ENCODE measurements around the gene DDO. TPM values are rescaled to one million over a fixed set of nuclear protein-coding genes. Genes with fewer than 3 reads are reported as not detected.

The DDO gene
- total RNA-seq, 1 experiment from 2014 or later, result 0.39 TPM

- Histone ChIP-seq H3K4me3 (ENCODE audit: low read depth in 2 of 2, low read length in 2 of 2) (no peak overlapping the region), H3K27me3 (ENCODE audit: control insufficient read depth, insufficient read depth, low read length) (peaks cover 21% of the 10 kb centered on the region), H3K36me3 (ENCODE audit: control insufficient read depth, insufficient read depth, low read length) (no peaks in the 10 kb centered on the region), H3K9me3 (ENCODE audit: control insufficient read depth, insufficient read depth, low read depth, low read length) (no peaks in the 10 kb centered on the region), H3K27ac (ENCODE audit: low read length) (no peak overlapping the region), H3K4me1 (ENCODE audit: control insufficient read depth, insufficient read depth, low read length) (no peaks in the 10 kb centered on the region)
- DNase-seq (ENCODE audit: low read depth, low spot score) (no peak), ATAC-seq (no peak)
- ChIA-PET POLR2A (no interaction called here), CTCF (no interaction called here)
- in situ Hi-C loops (cut with HindIII; ENCODE audit: low pct_unique_long_range_greater_than_20kb, low sequenced_read_pairs), result no loop called here
- TF ChIP-seq, protein P1, sequence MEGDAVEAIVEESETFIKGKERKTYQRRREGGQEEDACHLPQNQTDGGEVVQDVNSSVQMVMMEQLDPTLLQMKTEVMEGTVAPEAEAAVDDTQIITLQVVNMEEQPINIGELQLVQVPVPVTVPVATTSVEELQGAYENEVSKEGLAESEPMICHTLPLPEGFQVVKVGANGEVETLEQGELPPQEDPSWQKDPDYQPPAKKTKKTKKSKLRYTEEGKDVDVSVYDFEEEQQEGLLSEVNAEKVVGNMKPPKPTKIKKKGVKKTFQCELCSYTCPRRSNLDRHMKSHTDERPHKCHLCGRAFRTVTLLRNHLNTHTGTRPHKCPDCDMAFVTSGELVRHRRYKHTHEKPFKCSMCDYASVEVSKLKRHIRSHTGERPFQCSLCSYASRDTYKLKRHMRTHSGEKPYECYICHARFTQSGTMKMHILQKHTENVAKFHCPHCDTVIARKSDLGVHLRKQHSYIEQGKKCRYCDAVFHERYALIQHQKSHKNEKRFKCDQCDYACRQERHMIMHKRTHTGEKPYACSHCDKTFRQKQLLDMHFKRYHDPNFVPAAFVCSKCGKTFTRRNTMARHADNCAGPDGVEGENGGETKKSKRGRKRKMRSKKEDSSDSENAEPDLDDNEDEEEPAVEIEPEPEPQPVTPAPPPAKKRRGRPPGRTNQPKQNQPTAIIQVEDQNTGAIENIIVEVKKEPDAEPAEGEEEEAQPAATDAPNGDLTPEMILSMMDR (IDR thresholded peaks at IDR 0.05), result no peak
- TF ChIP-seq SIN3A (IDR thresholded peaks at IDR 0.05; ENCODE audit: borderline replicate concordance, insufficient read depth, low read depth, low read length) (no peak), TCF7L2 (IDR thresholded peaks at IDR 0.05; ENCODE audit: low read depth, low read length) (no peak), POLR2AphosphoS5 (IDR thresholded peaks at IDR 0.05; ENCODE audit: low read depth, low read length) (no peak)
- TF ChIP-seq, protein P2, sequence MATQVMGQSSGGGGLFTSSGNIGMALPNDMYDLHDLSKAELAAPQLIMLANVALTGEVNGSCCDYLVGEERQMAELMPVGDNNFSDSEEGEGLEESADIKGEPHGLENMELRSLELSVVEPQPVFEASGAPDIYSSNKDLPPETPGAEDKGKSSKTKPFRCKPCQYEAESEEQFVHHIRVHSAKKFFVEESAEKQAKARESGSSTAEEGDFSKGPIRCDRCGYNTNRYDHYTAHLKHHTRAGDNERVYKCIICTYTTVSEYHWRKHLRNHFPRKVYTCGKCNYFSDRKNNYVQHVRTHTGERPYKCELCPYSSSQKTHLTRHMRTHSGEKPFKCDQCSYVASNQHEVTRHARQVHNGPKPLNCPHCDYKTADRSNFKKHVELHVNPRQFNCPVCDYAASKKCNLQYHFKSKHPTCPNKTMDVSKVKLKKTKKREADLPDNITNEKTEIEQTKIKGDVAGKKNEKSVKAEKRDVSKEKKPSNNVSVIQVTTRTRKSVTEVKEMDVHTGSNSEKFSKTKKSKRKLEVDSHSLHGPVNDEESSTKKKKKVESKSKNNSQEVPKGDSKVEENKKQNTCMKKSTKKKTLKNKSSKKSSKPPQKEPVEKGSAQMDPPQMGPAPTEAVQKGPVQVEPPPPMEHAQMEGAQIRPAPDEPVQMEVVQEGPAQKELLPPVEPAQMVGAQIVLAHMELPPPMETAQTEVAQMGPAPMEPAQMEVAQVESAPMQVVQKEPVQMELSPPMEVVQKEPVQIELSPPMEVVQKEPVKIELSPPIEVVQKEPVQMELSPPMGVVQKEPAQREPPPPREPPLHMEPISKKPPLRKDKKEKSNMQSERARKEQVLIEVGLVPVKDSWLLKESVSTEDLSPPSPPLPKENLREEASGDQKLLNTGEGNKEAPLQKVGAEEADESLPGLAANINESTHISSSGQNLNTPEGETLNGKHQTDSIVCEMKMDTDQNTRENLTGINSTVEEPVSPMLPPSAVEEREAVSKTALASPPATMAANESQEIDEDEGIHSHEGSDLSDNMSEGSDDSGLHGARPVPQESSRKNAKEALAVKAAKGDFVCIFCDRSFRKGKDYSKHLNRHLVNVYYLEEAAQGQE (IDR thresholded peaks at IDR 0.05; ENCODE audit: insufficient read depth in 1 of 2, low read depth in 2 of 2, low read length in 1 of 2), result no peak
- no TSS peak for BruUV-seq (replicated peaks)
- intact Hi-C loops (cut with micrococcal nuclease; ENCODE audit: unreplicated experiment), result no loop called here
Measured at GRCh38 chr6:110434961-110435602, 19.7 kb upstream of the DDO start.

DNA sequence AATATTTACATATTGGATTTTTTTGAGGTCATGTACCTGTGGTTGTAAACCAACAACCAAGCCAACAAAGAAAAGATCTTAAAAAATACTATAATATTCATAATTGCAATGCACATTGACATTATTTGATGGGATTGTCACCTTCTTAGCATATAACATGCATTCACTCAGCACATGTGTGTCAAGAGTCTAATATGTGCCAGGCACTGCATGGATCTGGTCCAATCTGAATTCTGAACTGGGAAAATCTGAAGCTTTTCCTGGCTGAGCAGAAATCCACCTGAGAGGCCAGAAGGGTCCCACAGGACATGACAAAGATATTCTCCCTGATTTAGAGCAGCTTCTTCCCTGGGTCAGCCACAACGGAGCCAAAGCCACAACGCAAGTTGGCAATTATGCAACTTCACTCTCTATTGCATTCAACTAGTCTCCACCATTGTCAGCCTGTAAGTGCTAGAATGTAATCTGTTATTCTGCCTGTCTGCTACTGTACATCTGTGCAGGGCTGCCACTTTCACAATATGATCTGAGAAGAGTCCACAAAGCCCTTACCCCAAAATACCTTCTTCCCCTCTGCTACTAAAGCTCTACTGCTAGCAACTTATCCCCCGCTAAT, 17.0 kb upstream of the DDO start:
- BruUV-seq (replicated peaks), result no TSS peak
- no peaks in the 10 kb centered on the region for H3K9me3 ChIP-seq (ENCODE audit: control insufficient read depth, insufficient read depth, low read depth, low read length)
- no peak for DNase-seq (ENCODE audit: low read depth, low spot score)
- peaks cover 18% of the 10 kb centered on the region for H3K27me3 ChIP-seq (ENCODE audit: control insufficient read depth, insufficient read depth, low read length)
- ChIA-PET POLR2A (no interaction called here), CTCF (no interaction called here)
- H3K4me1 ChIP-seq (ENCODE audit: control insufficient read depth, insufficient read depth, low read length), result no peaks in the 10 kb centered on the region
- intact Hi-C loops (cut with micrococcal nuclease; ENCODE audit: unreplicated experiment), result no loop called here
- H3K27ac ChIP-seq (ENCODE audit: low read length), result no peak overlapping the region
- no peaks in the 10 kb centered on the region for H3K36me3 ChIP-seq (ENCODE audit: control insufficient read depth, insufficient read depth, low read length)
- in situ Hi-C loops (cut with HindIII; ENCODE audit: low pct_unique_long_range_greater_than_20kb, low sequenced_read_pairs), result no loop called here
- ATAC-seq, result no peak
- TF ChIP-seq TCF7L2 (IDR thresholded peaks at IDR 0.05; ENCODE audit: low read depth, low read length), result no peak
- TF ChIP-seq, protein P1 (IDR thresholded peaks at IDR 0.05), result no peak
- no peak for TF ChIP-seq SIN3A (IDR thresholded peaks at IDR 0.05; ENCODE audit: borderline replicate concordance, insufficient read depth, low read depth, low read length)
- TF ChIP-seq POLR2AphosphoS5 (IDR thresholded peaks at IDR 0.05; ENCODE audit: low read depth, low read length), result no peak
- TF ChIP-seq, protein P2 (IDR thresholded peaks at IDR 0.05; ENCODE audit: insufficient read depth in 1 of 2, low read depth in 2 of 2, low read length in 1 of 2), result no peak
- H3K4me3 ChIP-seq (ENCODE audit: low read depth in 2 of 2, low read length in 2 of 2), result no peak overlapping the region

Measured in Panc1 (cell line).